ENCODE results near the gene KCNQ5.

KCNQ5 gene

GRCh38 chr6:73028124-73028766, 406.4 kb downstream of the KCNQ5 start:
- DNase-seq, result no peak

GRCh38 chr6:73028893-73029450, 407.1 kb downstream of the KCNQ5 start:
- no peak for DNase-seq

DNA sequence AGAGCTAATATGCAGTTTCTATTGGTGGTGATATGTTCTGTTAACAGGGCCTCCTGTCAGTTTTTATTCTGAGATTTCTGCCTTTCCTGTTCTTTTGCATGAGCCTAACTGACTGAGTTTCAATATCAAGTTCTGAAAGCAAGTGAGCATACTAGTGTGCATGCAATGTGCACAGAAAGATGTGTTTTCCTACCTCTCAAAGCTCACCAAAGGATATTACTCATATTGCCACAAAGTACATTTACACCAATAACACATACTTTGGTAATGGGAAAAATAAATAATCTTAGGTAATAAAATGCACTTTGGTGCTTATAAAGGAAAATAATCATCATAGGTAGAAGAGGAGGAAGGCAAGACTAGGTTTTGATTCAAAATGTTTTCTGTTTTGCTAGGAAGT, 408.4 kb downstream of the KCNQ5 start:
- DNase-seq, result no peak

DNA sequence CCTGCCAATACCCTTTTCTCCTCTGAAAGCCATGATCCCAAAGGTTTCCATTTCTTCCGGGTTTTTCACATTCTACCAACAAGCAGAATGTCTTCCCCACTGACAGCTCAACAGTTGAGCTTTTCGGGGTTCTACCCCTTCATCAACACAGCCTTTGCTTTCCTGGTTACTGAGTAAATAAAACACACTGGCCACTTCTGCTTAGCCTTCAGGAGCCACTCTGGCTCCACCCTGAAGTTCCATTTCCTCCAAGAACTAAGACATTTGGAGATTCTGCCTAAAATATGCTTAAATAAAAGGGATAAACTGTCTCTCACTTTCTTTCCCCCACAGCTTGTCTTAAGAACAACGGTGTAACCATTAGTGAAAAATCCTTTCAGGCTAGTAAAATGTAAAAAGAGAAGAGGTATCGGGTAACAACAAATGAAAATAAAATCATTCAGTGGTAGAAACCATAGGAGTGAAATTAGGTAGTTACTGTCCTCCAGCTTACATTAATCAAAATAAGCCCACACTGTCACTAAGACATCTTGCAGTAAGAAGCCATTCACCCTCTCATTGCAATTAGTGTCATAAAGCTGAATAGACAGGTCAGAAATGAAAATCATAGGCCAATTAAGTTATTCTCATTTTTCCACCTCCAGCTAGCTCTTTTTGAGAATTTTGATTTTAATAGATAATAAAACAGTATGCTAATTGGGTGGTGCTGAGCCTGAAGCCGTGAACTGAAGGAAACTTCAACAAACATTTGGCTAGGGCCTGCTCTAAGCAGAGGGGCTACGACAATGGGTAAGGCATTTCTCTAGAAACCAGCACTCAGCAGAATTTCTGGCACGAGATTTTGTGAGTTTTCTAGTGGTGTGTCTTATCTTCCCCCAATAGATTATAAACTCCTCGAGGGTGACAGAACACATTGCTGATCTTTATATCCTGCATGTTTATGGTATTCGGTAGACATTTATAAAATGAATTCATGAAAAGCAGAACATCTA, 409.2 kb downstream of the KCNQ5 start:
- DNase-seq, result no peak

DNA sequence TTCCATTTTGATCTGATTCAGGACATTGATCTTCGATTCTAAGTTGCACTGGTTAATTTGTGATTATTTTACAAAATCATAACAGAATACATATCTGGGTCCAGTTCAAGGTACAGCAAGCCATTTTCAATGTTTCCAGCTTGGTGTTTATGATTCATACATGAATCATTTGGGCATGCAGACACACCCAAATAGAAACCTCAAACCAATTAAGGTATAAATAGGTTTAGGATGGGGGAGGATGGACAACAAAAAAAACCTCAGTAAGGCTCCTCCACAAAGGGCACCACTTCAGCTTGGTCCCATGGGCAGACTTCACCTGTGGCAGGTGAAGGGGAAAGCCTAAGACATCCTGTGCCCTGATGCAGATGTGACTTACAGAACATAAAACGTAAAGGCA, 410.7 kb downstream of the KCNQ5 start:
- no peak for DNase-seq

DNA sequence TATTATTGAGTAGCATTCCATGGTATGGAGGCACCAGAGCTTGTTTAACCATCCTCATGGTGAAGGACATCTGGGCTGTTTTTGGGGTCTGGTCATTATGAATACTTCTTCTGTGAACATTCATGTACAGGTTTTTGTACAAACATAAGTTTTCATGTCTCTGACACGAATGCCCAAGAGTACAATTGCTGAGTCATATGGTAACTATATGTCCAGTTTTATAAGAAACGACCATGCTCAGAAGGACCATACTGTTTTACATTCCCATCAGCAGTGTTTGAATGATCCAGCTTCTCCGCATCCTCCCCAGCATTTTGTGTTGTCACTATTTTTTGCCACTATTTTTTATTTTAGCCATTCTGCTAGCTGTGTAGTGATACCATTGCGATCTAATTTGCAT, 414.8 kb downstream of the KCNQ5 start:
- DNase-seq, result no peak

DNA sequence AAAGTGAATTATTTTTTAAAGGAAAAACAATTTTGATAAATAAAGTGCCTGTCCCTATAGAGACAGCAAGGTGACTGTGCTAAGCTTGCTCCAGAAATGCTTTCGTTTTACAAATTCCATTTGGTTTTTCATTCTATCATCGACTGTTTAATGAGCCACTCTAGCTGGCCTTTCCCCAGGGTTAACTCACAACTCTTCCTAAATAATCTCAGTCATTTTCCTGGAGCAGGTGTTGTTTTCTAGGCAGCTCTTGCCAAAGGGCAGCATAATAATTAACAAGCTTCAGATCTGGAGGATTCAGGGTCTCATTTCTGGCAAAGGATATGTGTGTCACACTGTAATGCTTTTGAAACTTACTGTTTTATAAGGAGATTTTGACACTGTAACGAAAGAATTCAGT, 419.2 kb downstream of the KCNQ5 start:
- no peak for DNase-seq

- no peak for DNase-seq
These were observed 421.0 kb downstream of the KCNQ5 start for GRCh38 chr6:73042892-73043291.

DNA sequence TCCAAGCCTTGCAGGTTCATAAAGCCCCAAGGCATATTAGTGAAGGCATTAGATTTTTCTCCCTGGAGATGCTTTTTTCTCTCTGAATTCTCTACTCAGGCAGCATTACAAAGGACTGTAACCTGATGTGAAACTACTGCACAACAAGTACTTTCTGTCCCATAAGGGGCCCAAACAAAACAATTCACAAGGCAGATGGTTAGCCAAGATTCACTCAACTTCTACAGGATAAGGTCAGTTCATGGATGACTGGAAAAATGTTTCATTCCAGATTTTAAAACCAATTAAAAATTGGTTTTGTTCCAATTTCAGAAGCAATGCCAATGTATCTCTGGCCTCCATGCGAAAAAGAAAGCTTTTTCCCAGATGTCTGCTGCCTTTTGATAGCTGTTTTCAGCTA, 421.6 kb downstream of the KCNQ5 start:
- no peak for DNase-seq

- no peak for DNase-seq
These were observed 423.7 kb downstream of the KCNQ5 start for GRCh38 chr6:73045609-73046008.

- no peak for DNase-seq
These were observed 425.9 kb downstream of the KCNQ5 start for GRCh38 chr6:73047801-73048200.

GRCh38 chr6:73049971-73050594, 428.2 kb downstream of the KCNQ5 start:
- no peak for DNase-seq

DNA sequence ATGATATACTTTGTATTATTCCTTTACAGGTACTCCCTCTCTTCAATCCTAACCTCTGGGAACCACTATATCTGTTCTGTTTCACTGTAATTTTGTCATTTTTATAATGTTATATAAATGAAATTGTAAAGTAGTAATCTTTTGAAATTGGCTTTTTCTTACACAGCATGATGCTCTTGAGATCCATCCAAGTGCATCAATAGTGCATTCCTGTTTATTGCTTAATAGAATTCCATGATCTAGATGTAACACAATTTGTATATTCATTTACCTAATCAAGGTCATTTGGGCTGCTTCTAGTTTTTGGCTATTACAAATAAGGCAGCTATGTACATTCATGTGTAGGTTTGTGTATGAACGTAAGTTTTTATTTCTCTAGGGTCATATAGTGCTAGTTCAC, 428.8 kb downstream of the KCNQ5 start:
- DNase-seq, result no peak

DNA sequence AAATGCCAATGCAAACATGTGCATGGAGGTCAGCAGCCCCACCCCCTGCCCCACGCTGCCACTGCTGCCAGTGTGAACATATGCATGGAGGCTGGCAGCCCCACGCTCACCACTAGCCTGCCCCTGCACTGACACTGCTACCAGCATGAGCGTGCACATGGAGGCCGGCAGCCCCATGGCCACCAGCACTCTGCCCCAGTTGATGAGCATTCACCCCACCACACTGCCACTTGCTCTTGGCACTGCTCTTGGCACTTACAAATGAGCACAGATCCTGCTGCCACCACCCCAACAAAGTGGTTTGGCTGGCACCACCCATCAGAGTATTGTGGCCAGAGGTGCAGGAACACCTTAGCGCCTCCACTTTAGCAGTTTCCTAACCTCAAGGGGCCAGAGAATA, 429.3 kb downstream of the KCNQ5 start:
- DNase-seq, result no peak

DNA sequence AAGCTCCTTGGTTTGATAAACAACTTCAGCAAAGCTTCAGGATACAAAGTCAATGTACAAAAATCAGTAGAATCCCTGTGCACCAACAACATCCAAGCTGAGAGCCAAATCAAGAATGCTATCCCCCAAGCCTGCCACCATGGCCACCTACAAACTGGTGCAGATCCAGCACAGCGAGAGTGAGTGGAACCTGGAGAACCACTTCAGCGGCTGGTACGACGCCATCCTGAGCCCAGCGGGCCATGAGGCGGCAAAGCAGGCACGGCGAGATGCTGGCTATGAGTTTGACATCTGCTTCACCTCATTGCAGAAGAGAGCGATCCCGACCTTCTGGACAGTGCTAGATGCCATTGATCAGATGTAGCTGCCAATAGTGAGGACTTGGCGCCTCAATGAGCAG, 433.1 kb downstream of the KCNQ5 start:
- DNase-seq, result no peak

- DNase-seq, result no peak
These were observed 436.9 kb downstream of the KCNQ5 start for GRCh38 chr6:73058736-73059135.

DNA sequence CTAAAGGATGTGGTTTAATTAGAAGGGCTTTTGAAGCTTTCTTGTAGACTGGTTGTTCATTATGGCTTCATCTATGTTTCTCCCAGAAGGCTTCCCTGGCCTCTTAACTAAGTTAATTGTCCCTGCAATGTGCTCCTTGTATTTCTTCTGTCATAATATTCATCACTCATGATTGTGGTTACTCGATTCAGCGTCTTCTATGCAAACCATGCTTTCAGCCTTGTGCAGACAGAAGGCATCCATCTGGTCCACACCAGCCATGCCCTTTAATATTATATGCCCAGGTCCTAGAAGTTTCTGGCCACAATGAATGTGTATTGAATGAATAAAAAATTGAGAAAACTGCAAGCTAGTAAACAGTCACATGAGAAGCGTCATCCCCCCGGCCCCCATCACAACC, 440.3 kb downstream of the KCNQ5 start:
- no peak for DNase-seq

DNA sequence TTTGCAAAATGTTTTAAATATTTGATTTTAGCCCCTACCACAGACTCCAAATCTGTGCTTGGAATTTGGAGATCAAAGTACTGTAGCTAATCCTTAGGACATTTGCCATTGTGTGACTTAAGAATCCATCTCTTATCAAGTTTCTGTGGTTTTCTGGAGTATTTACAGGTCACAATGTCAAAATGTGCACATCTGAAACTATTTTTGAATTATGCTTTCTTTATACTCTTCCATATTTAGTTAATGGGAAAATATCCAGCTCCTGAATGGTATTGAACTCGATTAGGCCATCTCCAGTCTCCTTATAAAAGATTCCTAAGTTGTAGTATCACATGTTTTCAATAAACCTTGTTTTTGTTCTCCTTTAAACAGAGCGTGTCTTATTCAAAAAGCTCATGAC, 441.0 kb downstream of the KCNQ5 start:
- no peak for DNase-seq

DNA sequence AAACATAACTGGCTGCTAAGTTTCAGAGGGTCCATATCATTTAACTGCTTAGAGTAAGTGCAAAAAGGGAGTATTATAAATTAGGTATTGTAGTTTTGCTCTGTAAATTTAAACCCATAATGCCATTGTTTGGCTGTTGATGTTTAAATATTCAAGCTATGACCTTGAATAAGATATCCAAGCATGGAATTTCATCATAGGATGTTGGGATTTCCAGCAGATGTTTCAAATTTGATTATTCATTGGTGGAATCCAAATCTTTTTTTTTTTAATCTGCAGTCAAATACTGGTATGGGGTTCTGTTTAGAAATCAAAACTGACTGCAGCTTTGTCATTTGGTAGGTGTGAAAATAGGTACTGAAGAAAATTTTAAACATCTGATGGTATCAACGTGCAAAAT, 442.4 kb downstream of the KCNQ5 start:
- no peak for DNase-seq

GRCh38 chr6:73073238-73073637, 451.4 kb downstream of the KCNQ5 start:
- no peak for DNase-seq

- DNase-seq, result no peak
These were observed 452.3 kb downstream of the KCNQ5 start for GRCh38 chr6:73074175-73074574.

DNA sequence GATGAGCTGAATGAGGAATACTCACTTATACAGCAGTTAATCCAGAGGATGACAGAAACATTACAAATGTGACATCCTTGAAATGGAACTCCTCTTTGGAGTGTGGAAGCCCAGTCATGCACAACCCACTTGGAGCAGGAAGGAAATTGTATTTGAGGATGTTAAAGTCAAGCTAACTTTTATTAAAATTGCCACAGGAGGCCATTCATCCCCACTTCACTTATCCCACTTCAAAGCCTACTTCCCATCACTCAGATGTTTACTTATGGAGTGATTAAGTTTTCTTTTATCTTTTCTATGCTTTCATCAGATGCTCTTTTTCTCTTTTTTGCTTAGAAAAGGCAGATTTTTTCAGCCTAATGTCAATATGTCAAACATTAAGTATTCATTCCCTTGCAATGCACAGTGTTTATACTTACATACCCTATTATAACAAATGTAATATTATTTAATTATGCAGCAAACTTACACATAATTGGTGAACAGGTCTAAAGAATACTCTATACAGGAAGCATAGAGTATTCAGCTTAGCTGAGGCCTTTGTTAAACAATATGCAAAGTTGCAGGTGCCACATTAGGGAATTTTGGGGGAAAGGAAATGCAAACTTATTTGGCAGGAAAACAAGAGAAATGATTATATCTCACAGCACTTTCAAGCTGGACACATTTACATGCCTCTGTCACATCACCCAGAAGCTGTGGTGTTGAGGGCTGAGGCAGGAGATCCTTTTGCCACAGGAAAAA, 454.5 kb downstream of the KCNQ5 start:
- DNase-seq, result no peak

DNA sequence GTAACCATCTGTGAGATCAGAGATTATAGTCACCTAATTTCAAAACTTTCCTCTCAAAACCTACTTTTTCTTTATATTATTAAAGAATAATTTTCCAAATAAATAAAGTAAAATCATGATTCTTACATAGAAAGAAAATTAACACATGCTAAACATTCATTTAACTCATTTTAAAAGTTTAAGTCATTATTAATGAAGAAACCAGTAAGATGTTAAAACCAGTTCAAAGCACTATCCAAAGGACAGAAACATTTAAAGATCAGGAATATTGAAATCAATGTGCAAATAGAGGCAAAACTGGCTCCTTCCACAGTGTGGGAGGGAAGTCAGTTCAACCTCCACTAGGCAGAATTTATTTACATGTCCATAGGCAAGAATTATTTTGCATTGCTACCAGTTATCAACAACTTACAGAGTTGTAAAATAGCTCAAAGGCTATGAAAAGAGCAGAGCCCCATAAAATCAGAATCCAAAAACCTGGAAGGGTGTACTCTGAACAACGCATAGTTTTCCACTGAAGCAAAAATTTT, 456.5 kb downstream of the KCNQ5 start:
- DNase-seq, result no peak
